GM18519 (cell line): ENCODE data around the gene PKNOX2.

Source experiments
- ATAC-seq: cut with Tn5 transposase; IDR thresholded peaks from one replicate; pipeline ENCODE4 v1.9.1; 2021; ENCODE audit warnings: mild to moderate bottlenecking, moderate library complexity; ENCODE audit not compliant: unreplicated experiment, low FRiP score

PKNOX2 gene

DNA sequence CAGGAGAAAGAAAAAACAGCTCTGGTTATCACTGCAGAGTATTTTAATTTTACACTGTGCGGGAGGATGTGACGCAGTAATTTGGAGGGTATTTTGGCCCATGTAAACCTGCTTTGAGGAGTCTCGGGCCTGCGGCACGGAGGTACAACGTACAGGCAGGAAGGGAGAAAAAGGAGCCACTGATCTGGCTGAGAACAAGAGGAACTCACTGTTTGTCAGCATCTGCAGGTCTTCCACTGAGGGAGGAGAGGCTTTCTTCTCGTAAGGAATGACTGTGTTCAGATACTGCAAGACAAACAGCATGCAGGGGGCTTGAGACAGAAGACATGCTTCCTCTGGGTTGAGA, 287.5 kb downstream of the PKNOX2 start:
- ATAC-seq = no peak

- no peak for ATAC-seq
These were observed 289.5 kb downstream of the PKNOX2 start for GRCh38 chr11:125454047-125454446.

GRCh38 chr11:125455851-125456250, 291.3 kb downstream of the PKNOX2 start:
- no peak for ATAC-seq

- no peak for ATAC-seq
These were observed 293.3 kb downstream of the PKNOX2 start for GRCh38 chr11:125457814-125458343.

GRCh38 chr11:125460275-125460674, 295.7 kb downstream of the PKNOX2 start:
- ATAC-seq = no peak

DNA sequence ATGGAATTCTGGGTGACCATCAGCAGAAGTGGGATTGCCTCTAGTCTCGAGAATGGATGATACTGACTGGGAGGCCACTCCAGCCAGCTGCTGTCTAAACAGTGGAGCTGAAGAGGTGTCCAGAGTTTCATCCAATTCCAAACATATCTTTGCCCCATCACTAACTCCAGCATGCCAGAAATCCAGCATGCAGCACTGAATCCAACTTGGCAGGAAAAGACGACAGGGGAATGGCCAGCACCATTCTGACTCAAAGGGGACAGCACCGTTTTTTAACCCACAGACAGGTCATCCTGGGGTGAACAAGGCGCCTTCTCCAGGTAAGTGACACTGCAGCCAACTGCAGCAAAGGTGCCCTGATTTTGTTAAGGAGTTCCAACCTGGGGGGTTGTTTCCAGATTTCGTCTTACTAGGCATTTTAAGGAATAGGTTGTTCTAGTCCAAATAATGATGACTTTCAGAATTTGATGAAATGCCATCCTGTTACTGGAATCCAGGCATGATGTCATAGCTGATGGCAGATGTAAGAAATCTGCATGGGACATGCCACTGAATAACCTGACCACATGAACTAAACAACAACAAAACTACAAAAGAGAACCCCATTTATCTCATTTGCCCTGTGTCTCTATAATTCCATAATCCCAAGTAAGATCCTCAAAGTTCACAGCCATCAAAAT, 299.2 kb downstream of the PKNOX2 start:
- ATAC-seq = no peak

DNA sequence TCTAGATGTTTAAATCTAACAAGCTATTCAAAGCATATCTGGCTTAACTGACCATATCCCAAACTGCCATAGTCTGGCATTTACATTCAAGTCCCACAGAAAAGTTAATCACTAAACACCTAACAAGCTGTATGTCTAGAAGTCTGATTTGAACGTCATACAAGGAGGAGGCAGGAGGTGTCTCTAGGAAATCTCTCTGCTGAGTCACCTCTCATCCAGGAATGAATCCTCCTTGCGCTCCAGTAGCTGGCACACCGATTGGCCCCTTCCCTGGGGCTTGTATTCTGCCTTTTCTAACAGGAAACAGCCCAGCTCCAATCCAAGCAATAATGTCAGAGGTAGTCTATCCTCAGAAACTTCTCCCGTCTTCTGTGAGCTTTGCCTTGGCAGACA, 299.7 kb downstream of the PKNOX2 start:
- ATAC-seq = no peak

GRCh38 chr11:125464666-125465065, 300.1 kb downstream of the PKNOX2 start:
- ATAC-seq = no peak

DNA sequence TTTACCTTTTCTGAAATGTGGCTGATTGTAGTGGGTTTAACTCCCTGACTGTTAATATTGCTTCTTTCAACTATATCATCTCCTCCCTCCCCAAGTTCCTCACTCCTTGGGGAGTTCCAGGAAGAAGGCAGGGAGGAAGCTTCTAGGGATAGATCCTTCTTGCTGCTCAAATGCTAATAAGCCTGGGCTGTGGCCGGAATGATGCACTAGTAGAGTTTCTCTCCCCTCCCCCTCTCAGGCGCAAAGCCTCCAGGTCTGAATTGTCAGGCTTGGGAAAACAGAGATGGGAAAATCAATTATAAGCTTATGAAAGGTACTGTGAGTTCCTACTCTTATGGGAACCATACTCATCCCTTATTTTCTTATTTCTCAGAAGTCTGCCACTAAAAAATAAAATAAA, 300.7 kb downstream of the PKNOX2 start:
- ATAC-seq = no peak

- ATAC-seq = no peak
These were observed 301.1 kb downstream of the PKNOX2 start for GRCh38 chr11:125465701-125466100.

GRCh38 chr11:125468025-125468424, 303.5 kb downstream of the PKNOX2 start:
- ATAC-seq = no peak

DNA sequence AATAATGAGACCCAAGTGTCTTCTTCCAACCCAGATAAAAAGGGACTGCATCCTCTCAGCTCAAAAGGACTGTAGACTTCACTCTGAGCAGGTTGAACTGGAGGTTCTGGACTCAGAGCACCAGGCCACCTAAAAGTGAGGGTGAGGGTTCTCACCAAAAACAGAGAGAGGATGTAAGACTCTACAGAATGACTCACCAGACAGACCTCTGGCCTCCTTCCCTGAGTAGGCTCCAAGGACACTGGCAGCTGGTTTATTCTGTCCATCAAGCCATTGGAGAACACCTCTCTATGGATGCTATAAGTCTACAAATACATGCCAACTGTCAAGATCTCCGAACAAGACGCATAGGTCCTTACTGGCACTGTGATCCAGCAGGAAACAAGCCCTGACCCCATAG, 304.3 kb downstream of the PKNOX2 start:
- ATAC-seq = no peak

DNA sequence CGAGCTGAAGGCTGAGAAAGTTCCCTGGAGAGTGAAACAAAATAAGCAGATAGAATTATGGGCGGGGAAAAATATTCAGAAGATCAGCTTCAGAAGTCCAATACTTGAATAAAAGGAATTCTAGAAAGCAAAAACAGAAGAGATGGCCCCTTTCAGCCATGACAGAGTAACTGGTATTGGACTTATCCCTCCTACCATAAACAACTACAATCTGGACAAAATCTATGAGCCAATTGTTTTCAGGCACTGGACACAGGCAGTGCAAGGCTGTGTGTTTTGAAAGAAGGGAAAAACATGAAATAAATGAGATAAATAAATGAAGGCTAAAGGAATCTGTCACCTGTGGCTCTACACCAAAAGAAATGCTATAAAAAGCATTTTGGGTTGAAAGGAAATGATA, 305.8 kb downstream of the PKNOX2 start:
- no peak for ATAC-seq

DNA sequence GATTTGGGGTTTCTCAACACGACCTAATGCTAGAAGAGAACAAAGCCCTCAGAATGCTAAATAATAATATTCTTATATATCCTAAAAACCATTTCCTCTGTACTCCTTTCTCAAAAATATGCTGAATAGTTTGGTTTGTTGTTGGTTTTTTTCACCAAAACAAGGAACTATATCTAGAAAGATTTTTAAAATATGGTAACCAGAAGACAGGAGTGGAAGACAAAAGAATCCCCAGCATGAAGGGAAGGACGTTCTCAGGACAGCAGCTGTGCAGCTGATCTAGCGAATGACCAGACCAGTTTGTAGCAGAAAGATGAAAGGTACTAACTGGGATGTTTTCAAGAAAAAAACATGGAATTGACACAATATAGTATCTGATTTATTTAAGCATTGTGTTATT, 312.2 kb downstream of the PKNOX2 start:
- no peak for ATAC-seq

DNA sequence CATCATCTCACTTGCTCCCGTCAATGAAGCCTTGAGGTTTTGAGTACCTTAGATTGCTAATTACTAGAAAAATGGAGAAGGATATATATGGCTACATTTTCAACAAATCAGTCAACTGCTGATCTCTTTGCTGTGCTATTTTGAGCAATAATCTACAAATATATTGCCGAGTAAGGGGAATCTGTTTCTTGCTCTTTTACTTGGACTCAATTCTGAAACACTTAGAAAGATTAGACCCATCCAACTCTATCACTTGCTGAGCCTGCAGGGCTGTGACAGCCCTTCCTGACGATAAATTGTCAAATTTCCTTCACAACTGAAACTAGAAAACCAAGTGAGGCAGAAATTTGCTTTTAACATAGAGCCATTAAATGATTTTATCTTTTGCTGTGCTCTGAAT, 314.6 kb downstream of the PKNOX2 start:
- ATAC-seq = no peak

DNA sequence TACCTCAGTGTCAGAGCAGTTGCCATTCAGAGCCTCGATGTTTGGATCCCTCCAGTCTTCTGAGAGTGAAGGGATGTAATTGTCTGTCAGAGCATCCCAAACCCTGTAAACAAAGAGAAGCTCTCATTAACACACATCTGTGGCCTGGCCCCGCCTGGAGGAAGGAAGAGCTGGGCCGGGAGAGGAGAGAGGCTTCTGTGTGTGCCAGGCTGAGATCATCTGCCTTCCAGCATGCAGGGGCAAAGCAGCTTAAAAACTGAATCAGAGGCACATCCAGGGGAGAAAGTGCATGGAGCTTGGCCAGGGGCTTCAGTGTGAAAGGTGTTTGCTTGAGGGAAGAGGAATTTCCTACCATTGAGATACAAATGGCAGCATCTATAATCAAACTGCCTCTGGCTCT, 317.0 kb downstream of the PKNOX2 start:
- ATAC-seq = no peak
